M059J (cell line): ENCODE measurements around the gene RGN. TPM values are rescaled to one million over a fixed set of nuclear protein-coding genes. Genes with fewer than 3 reads are reported as not detected.
"Not testable (repeated sequence)": the region's sequence is repeated elsewhere in the genome, so short reads cannot be mapped to it uniquely, and the experiment has no call there.

Experiments used
- DNase-seq: peaks from one replicate; pipeline ENCODE4 v3.0.0-alpha.2; 2012; ENCODE audit warnings: low read depth
- total RNA-seq: library from RNA; depleted of rRNA; stranded (reverse); fragments of >200 nt; shearing (Covaris generic); gene quantifications from 2 replicates; pipeline ENCODE4 v1.2.3, GENCODE V29; 2014; rRNA removed

RGN gene
- 1.7 and 1.9 TPM in 2 replicates for total RNA-seq

- DNase-seq = no peak
Observed at GRCh38 chrX:47078129-47079043, at the start of gene RGN. Gene RGN, plus strand, starts transcription at chrX:47078443. Its CDS starts 2,702 bp downstream, at chrX:47081145.

GRCh38 chrX:47030339-47030738, 47.9 kb upstream of the RGN start:
- DNase-seq = peak; percentile 69

GRCh38 chrX:47047989-47048388, 30.3 kb upstream of the RGN start:
- no peak for DNase-seq

- DNase-seq = no peak
Observed at GRCh38 chrX:47059142-47059874, 18.9 kb upstream of the RGN start.

- no peak for DNase-seq
Observed at GRCh38 chrX:47060708-47061107, 17.5 kb upstream of the RGN start.

- no peak for DNase-seq
Observed at GRCh38 chrX:47061238-47061919, 16.9 kb upstream of the RGN start.

- no peak for DNase-seq
Observed at GRCh38 chrX:47063179-47063578, 15.1 kb upstream of the RGN start.

- DNase-seq = no peak
Observed at GRCh38 chrX:47068214-47068613, 10.0 kb upstream of the RGN start.

GRCh38 chrX:47068720-47069119, 9.5 kb upstream of the RGN start:
- no peak for DNase-seq

- no peak for DNase-seq
Observed at GRCh38 chrX:47080215-47080914, 2.1 kb downstream of the RGN start.

- DNase-seq = no peak
Observed at GRCh38 chrX:47080915-47081236, 2.6 kb downstream of the RGN start.

GRCh38 chrX:47091149-47091775, 13.0 kb downstream of the RGN start:
- DNase-seq = peak; percentile 52

- peak; percentile 33 for DNase-seq
Observed at GRCh38 chrX:47093248-47093647, 15.0 kb downstream of the RGN start.

- DNase-seq = no peak
Observed at GRCh38 chrX:47093860-47094259, 15.6 kb downstream of the RGN start.

GRCh38 chrX:47097018-47097417, 18.8 kb downstream of the RGN start:
- no peak for DNase-seq

- no peak for DNase-seq
Observed at GRCh38 chrX:47098338-47099094, 20.3 kb downstream of the RGN start.

- DNase-seq = no peak
Observed at GRCh38 chrX:47101206-47101605, 23.0 kb downstream of the RGN start.

- not testable (repeated sequence) for DNase-seq
Observed at GRCh38 chrX:47110936-47111615, 32.8 kb downstream of the RGN start.

GRCh38 chrX:47112316-47112954, 34.2 kb downstream of the RGN start:
- DNase-seq = no peak
